Spleen (tissue), 11 donors: Measurements from ENCODE around the gene LAMTOR2. TPM values are rescaled to one million over a fixed set of nuclear protein-coding genes. Genes with fewer than 3 reads are reported as not detected.

Experiments
- DNase-seq: peaks from one replicate; pipeline ENCODE4 v3.0.0-alpha.2; 2020
- H3K27ac ChIP-seq, 8 donors: fragments of 200-600 bp; sonication (generic) in 7 of 8; 1 replicate in 4 of 8; 2 replicates in 4 of 8; pipeline versions ENCODE4 v1.5.0 to v1.8.0; 2016 to 2021; ENCODE audit warnings: inconsistent platforms in 4 of 8, mild to moderate bottlenecking in 4 of 8, moderate library complexity in 1 of 8
- H3K27me3 ChIP-seq, 7 donors: fragments of 200-600 bp; sonication (generic) in 6 of 7; replicated peaks in 1 of 7; 1 replicate in 4 of 7; 2 replicates in 3 of 7; pipeline versions ENCODE4 v1.5.0 to v1.8.0; 2016 to 2021; ENCODE audit warnings: inconsistent platforms in 3 of 7, mild to moderate bottlenecking in 1 of 7
- H3K36me3 ChIP-seq, 6 donors: fragments of 200-600 bp; sonication (generic) in 5 of 6; 1 replicate in 4 of 6; 2 replicates in 2 of 6; pipeline versions ENCODE4 v1.5.0 to v1.8.0; 2016 to 2021; ENCODE audit warnings: inconsistent platforms in 2 of 6
- H3K4me1 ChIP-seq, 6 donors: fragments of 200-600 bp; sonication (generic) in 5 of 6; 1 replicate in 3 of 6; 2 replicates in 3 of 6; pipeline versions ENCODE4 v1.5.0 to v1.8.0; 2016 to 2021; ENCODE audit warnings: inconsistent platforms in 3 of 6
- H3K4me3 ChIP-seq, 8 donors: fragments of 200-600 bp; sonication (generic) in 7 of 8; 1 replicate in 4 of 8; 2 replicates in 4 of 8; pipeline versions ENCODE4 v1.5.0 to v1.8.0; 2016 to 2021; ENCODE audit warnings: inconsistent platforms in 4 of 8, mild to moderate bottlenecking in 4 of 8, moderate library complexity in 2 of 8
- H3K9me3 ChIP-seq, 8 donors: fragments of 200-600 bp; sonication (generic) in 7 of 8; 1 replicate in 4 of 8; 2 replicates in 4 of 8; pipeline versions ENCODE4 v1.5.0 to v1.8.0; 2016 to 2021; ENCODE audit warnings: inconsistent platforms in 4 of 8
- CTCF ChIP-seq, 11 experiments: fragments of 200-600 bp in 7 of 11; fragments of 450-650 bp in 4 of 11; sonication (generic) in 4 of 11; IDR thresholded peaks in 8 of 11; conservative IDR thresholded peaks in 3 of 11; 1 replicate in 7 of 11; 2 replicates in 4 of 11; pipeline versions ENCODE4 v1.4.0 to v1.8.0; 2016 to 2021; ENCODE audit warnings: antibody characterized with exemption in 11 of 11, inconsistent platforms in 4 of 11, mild to moderate bottlenecking in 1 of 11
- POLR2A ChIP-seq, 3 donors: fragments of 450-650 bp; IDR thresholded peaks; one replicate each; pipeline ENCODE4 v1.5.1; 2017; ENCODE audit warnings: antibody characterized with exemption in 3 of 3, mild to moderate bottlenecking in 1 of 3
- POLR2AphosphoS5 ChIP-seq, 3 donors: sonication (generic); formaldehyde crosslinking; IDR thresholded peaks; one replicate each; pipeline ENCODE4 v1.5.1; 2017; ENCODE audit warnings: antibody characterized with exemption in 3 of 3
- WGBS, 5 donors: extraction: QIAGEN DNeasy Blood & Tissue Kit in 3 of 5; methylation state at CpG; one replicate each; pipeline versions ENCODE4 v1.1.5 to v1.1.7; 2013 to 2018; 5-methylcytosine and 5-hydroxymethylcytosine counted together
- intact Hi-C: fragments of 100-400 bp; cut with DNase I; formaldehyde crosslinking; loops from one replicate; pipeline ENCODE4 v1.15.0; 2023; ENCODE audit warnings: low total_unique reads
- polyA plus RNA-seq, 3 donors: library from polyadenylated mRNA; stranded (reverse); fragments of 200-250 nt; gene quantifications; one replicate each; pipeline ENCODE4 v1.2.1, GENCODE V29; 2013
- total RNA-seq, 7 donors: library from RNA; depleted of rRNA in 3 of 7; stranded (reverse); fragments of >200 nt in 3 of 7; fragmentation: NEBNext Ultra II Directional in 4 of 7; extraction: Animal tissue kit (Norgen Biotek cat#: 25700) in 4 of 7; gene quantifications; one replicate each; pipeline versions ENCODE4 v1.1.0 to v1.2.1, GENCODE V29; 2016 to 2021
- donor health status: healthy with polysubstance abuse.
- donor health status: DM: no; HTN: no; CAD: no; lungs with moderate emphysema.
- donor health status: DM: no; HTN: no; CAD: no.
- donor health status: Bipolar disorder and iron deficiency.
- donor health status: healthy.
- donor health status: DM: no; HTN: no; CAD: no.
- donor health status: DM: yes; HTN: yes; CAD: no.

The LAMTOR2 gene
- total and polyA plus RNA-seq, 10 donors: 29.5 to 121 (median 44.7) TPM

GRCh38 chr1:156079762-156080161 lies 25.2 kb downstream of the LAMTOR2 start:
- no peak for TF ChIP-seq POLR2A (IDR thresholded peaks at IDR 0.05)
- TF ChIP-seq CTCF (IDR thresholded peaks at IDR 0.05 in 8 of 11, conservative IDR thresholded peaks at IDR 0.05 in 3 of 11): no peak
- TF ChIP-seq POLR2AphosphoS5 (IDR thresholded peaks at IDR 0.05): no peak
- DNase-seq: no peak
- H3K4me3 ChIP-seq: no peak overlapping the region
- WGBS, 5 donors: 88 to 93% (median 92%) methylated on average over 5 of the region's 5 CpGs
- intact Hi-C loops: no loop called here
- H3K36me3 ChIP-seq: no peaks in the 10 kb centered on the region
- H3K27ac ChIP-seq: no peak overlapping the region
- H3K4me1 ChIP-seq: peaks cover 8 to 54% (median 38%) of the 10 kb centered on the region in 6 donors
- H3K27me3 ChIP-seq: peaks cover 0 to 59% (median 10%) of the 10 kb centered on the region in 7 donors
- H3K9me3 ChIP-seq: no peaks in the 10 kb centered on the region

- TF ChIP-seq POLR2AphosphoS5 (IDR thresholded peaks at IDR 0.05) (no peak), POLR2A (IDR thresholded peaks at IDR 0.05) (no peak), CTCF (IDR thresholded peaks at IDR 0.05 in 8 of 11, conservative IDR thresholded peaks at IDR 0.05 in 3 of 11) (no peak)
These were observed 25.8 kb downstream of the LAMTOR2 start for GRCh38 chr1:156080241-156080862.

GRCh38 chr1:156080863-156081179 lies 26.2 kb downstream of the LAMTOR2 start:
- peaks cover 6 to 43% (median 31%) of the 10 kb centered on the region in 6 donors for H3K4me1 ChIP-seq
- TF ChIP-seq CTCF (IDR thresholded peaks at IDR 0.05 in 8 of 11, conservative IDR thresholded peaks at IDR 0.05 in 3 of 11): no peak
- no peak for TF ChIP-seq POLR2A (IDR thresholded peaks at IDR 0.05)
- TF ChIP-seq POLR2AphosphoS5 (IDR thresholded peaks at IDR 0.05): no peak
- intact Hi-C loops: no loop called here
- H3K27ac ChIP-seq: no peak overlapping the region
- 51 to 72% (median 64%) methylated on average over 4 of the region's 4 CpGs for WGBS, 5 donors
- no peak for DNase-seq
- H3K36me3 ChIP-seq: no peaks in the 10 kb centered on the region
- H3K9me3 ChIP-seq: no peaks in the 10 kb centered on the region
- H3K4me3 ChIP-seq: peak overlapping the region in 1 of 8 donors; percentile 71
- peaks cover 0 to 64% (median 10%) of the 10 kb centered on the region in 7 donors for H3K27me3 ChIP-seq

More at GRCh38 chr1:156080241-156080862, 25.8 kb downstream of the LAMTOR2 start:
- WGBS, 5 donors: 75 to 90% (median 87%) methylated on average over 8 of the region's 8 CpGs
- Histone ChIP-seq H3K4me3 (no peak overlapping the region), H3K27me3 (peaks cover 0 to 64% (median 10%) of the 10 kb centered on the region in 7 donors), H3K36me3 (no peaks in the 10 kb centered on the region), H3K27ac (no peak overlapping the region), H3K9me3 (no peaks in the 10 kb centered on the region), H3K4me1 (peaks cover 8 to 48% (median 35%) of the 10 kb centered on the region in 6 donors)
- no peak for DNase-seq
- intact Hi-C loops: no loop called here

- no peaks in the 10 kb centered on the region for H3K36me3 ChIP-seq
- intact Hi-C loops: no loop called here
- peaks cover 0 to 62% (median 10%) of the 10 kb centered on the region in 7 donors for H3K27me3 ChIP-seq
- no peak for DNase-seq
- WGBS, 5 donors: 6 to 12% (median 9%) methylated on average over 24 to 61 of the region's 61 CpGs
- H3K4me3 ChIP-seq: peak overlapping the region in 4 of 8 donors; percentile 71 to 83 (median 74)
- H3K9me3 ChIP-seq: no peaks in the 10 kb centered on the region
- no peak overlapping the region for H3K27ac ChIP-seq
- TF ChIP-seq POLR2A (IDR thresholded peaks at IDR 0.05): no peak
- TF ChIP-seq POLR2AphosphoS5 (IDR thresholded peaks at IDR 0.05): no peak
- TF ChIP-seq CTCF (IDR thresholded peaks at IDR 0.05 in 8 of 11, conservative IDR thresholded peaks at IDR 0.05 in 3 of 11): no peak
- peaks cover 3 to 38% (median 26%) of the 10 kb centered on the region in 6 donors for H3K4me1 ChIP-seq
These were observed 26.8 kb downstream of the LAMTOR2 start for GRCh38 chr1:156081180-156081916.
